Natural killer cell treated with Interleukin-12 subunit alpha and Interleukin-12 subunit beta and Interleukin-15 and Interleukin-18, amount 100 ng/mL, for 72 hours (primary cell): ENCODE measurements around the gene NXN. TPM values are rescaled to one million over a fixed set of nuclear protein-coding genes. Genes with fewer than 3 reads are reported as not detected.
"Not testable (repeated sequence)": the region's sequence is repeated elsewhere in the genome, so short reads cannot be mapped to it uniquely, and the experiment has no call there.

Experiments used
- ATAC-seq, 2 donors: fragments of 150-1000 bp; cut with Tn5 transposase in 1 of 2; sonication (Bioruptor Pico), chemical (Tn5 transposase) in 1 of 2; 2 replicates each; pipeline ENCODE4 v1.10.0; 2021
- DNase-seq: peaks from one replicate; pipeline ENCODE4 v3.0.0; 2022; ENCODE audit warnings: low spot score
- H3K27ac Mint-ChIP-seq, 2 donors: 1 replicate in 1 of 2; 2 replicates in 1 of 2; pipeline ENCODE4 v1.8.0; 2022; ENCODE audit warnings: mixed read lengths in 2 of 2, mild to moderate bottlenecking in 1 of 2, moderate library complexity in 1 of 2
- H3K27me3 Mint-ChIP-seq, 2 donors: 1 replicate in 1 of 2; 2 replicates in 1 of 2; pipeline ENCODE4 v1.8.0; 2022; ENCODE audit warnings: mixed read lengths in 2 of 2
- H3K36me3 Mint-ChIP-seq: one replicate; pipeline ENCODE4 v1.8.0; 2022; ENCODE audit warnings: mixed read lengths
- H3K4me1 Mint-ChIP-seq, 2 donors: 1 replicate in 1 of 2; 2 replicates in 1 of 2; pipeline ENCODE4 v1.8.0; 2022; ENCODE audit warnings: low read depth in 2 of 2, mixed read lengths in 2 of 2, mild to moderate bottlenecking in 1 of 2
- H3K4me3 Mint-ChIP-seq: one replicate; pipeline ENCODE4 v1.8.0; 2022; ENCODE audit warnings: mixed read lengths
- H3K9me3 Mint-ChIP-seq: 2 replicates; pipeline ENCODE4 v1.8.0; 2022; ENCODE audit warnings: mixed read lengths
- total RNA-seq, 2 donors: library from RNA; stranded (reverse); gene quantifications; one replicate each; pipeline ENCODE4 v1.2.3, GENCODE V29; 2022

Gene NXN
- total RNA-seq, 2 donors from 2014 or later, result 0.61 to 0.69 TPM

- Mint-ChIP-seq H3K4me1 (peaks cover 0 to 2% of the 10 kb centered on the region in 2 donors), H3K9me3 (no peaks in the 10 kb centered on the region), H3K27ac (no peak overlapping the region), H3K27me3 (peaks cover 12 to 14% of the 10 kb centered on the region in 2 donors), H3K36me3 (no peaks in the 10 kb centered on the region), H3K4me3 (no peak overlapping the region)
- no peak for ATAC-seq
- no peak for DNase-seq
Measured at GRCh38 chr17:866568-867103, 112.9 kb downstream of the NXN start.

- DNase-seq, result no peak
- no peak overlapping the region for H3K4me3 Mint-ChIP-seq
- no peak for ATAC-seq
- H3K9me3 Mint-ChIP-seq, result no peaks in the 10 kb centered on the region
- peaks cover 4 to 16% of the 10 kb centered on the region in 2 donors for H3K27me3 Mint-ChIP-seq
- H3K36me3 Mint-ChIP-seq, result no peaks in the 10 kb centered on the region
- peaks cover 0 to 2% of the 10 kb centered on the region in 2 donors for H3K4me1 Mint-ChIP-seq
- H3K27ac Mint-ChIP-seq, result no peak overlapping the region
Measured at GRCh38 chr17:864315-864714, 115.3 kb downstream of the NXN start.

GRCh38 chr17:863880-864279 is 115.7 kb downstream of the NXN start:
- no peaks in the 10 kb centered on the region for H3K36me3 Mint-ChIP-seq
- no peak overlapping the region for H3K4me3 Mint-ChIP-seq
- no peak overlapping the region for H3K27ac Mint-ChIP-seq
- peaks cover 0 to 2% of the 10 kb centered on the region in 2 donors for H3K4me1 Mint-ChIP-seq
- peaks cover 0 to 11% of the 10 kb centered on the region in 2 donors for H3K27me3 Mint-ChIP-seq
- DNase-seq, result no peak
- H3K9me3 Mint-ChIP-seq, result no peaks in the 10 kb centered on the region
- peak in 1 of 2 donors; percentile 28 for ATAC-seq

GRCh38 chr17:862582-862981 is 117.0 kb downstream of the NXN start:
- H3K4me3 Mint-ChIP-seq, result no peak overlapping the region
- no peak overlapping the region for H3K27ac Mint-ChIP-seq
- DNase-seq (no peak), ATAC-seq (no peak)
- no peaks in the 10 kb centered on the region for H3K4me1 Mint-ChIP-seq
- peaks cover 0 to 9% of the 10 kb centered on the region in 2 donors for H3K27me3 Mint-ChIP-seq
- H3K9me3 Mint-ChIP-seq, result no peaks in the 10 kb centered on the region
- H3K36me3 Mint-ChIP-seq, result no peaks in the 10 kb centered on the region

- DNase-seq, result no peak
- H3K4me3 Mint-ChIP-seq, result no peak overlapping the region
- H3K27ac Mint-ChIP-seq, result no peak overlapping the region
- peaks cover 0 to 12% of the 10 kb centered on the region in 2 donors for H3K27me3 Mint-ChIP-seq
- ATAC-seq, result no peak
- no peaks in the 10 kb centered on the region for H3K4me1 Mint-ChIP-seq
- H3K36me3 Mint-ChIP-seq, result no peaks in the 10 kb centered on the region
- H3K9me3 Mint-ChIP-seq, result no peaks in the 10 kb centered on the region
Measured at GRCh38 chr17:861364-861763, 118.2 kb downstream of the NXN start.

- ATAC-seq, result no peak
- H3K4me3 Mint-ChIP-seq, result no peak overlapping the region
- peaks cover 0 to 12% of the 10 kb centered on the region in 2 donors for H3K27me3 Mint-ChIP-seq
- DNase-seq, result no peak
- no peaks in the 10 kb centered on the region for H3K36me3 Mint-ChIP-seq
- H3K4me1 Mint-ChIP-seq, result no peaks in the 10 kb centered on the region
- no peaks in the 10 kb centered on the region for H3K9me3 Mint-ChIP-seq
- no peak overlapping the region for H3K27ac Mint-ChIP-seq
Measured at GRCh38 chr17:860805-861204, 118.8 kb downstream of the NXN start.

GRCh38 chr17:859824-860195 is 119.8 kb downstream of the NXN start:
- H3K27me3 Mint-ChIP-seq, result peaks cover 0 to 12% of the 10 kb centered on the region in 2 donors
- no peaks in the 10 kb centered on the region for H3K4me1 Mint-ChIP-seq
- DNase-seq (no peak), ATAC-seq (no peak)
- H3K27ac Mint-ChIP-seq, result no peak overlapping the region
- H3K4me3 Mint-ChIP-seq, result no peak overlapping the region
- no peaks in the 10 kb centered on the region for H3K36me3 Mint-ChIP-seq
- H3K9me3 Mint-ChIP-seq, result no peaks in the 10 kb centered on the region

GRCh38 chr17:859061-859823 is 120.3 kb downstream of the NXN start:
- no peaks in the 10 kb centered on the region for H3K4me1 Mint-ChIP-seq
- peaks cover 0 to 8% of the 10 kb centered on the region in 2 donors for H3K27me3 Mint-ChIP-seq
- no peak for ATAC-seq
- DNase-seq, result no peak
- no peak overlapping the region for H3K27ac Mint-ChIP-seq
- H3K9me3 Mint-ChIP-seq, result no peaks in the 10 kb centered on the region
- H3K4me3 Mint-ChIP-seq, result no peak overlapping the region
- H3K36me3 Mint-ChIP-seq, result no peaks in the 10 kb centered on the region

GRCh38 chr17:856149-856548 is 123.4 kb downstream of the NXN start:
- Mint-ChIP-seq H3K4me3 (no peak overlapping the region), H3K27ac (no peak overlapping the region), H3K36me3 (no peaks in the 10 kb centered on the region), H3K27me3 (peaks cover 0 to 7% of the 10 kb centered on the region in 2 donors), H3K4me1 (no peaks in the 10 kb centered on the region), H3K9me3 (no peaks in the 10 kb centered on the region)
- DNase-seq, result no peak
- ATAC-seq, result no peak

- peaks cover 0 to 6% of the 10 kb centered on the region in 2 donors for H3K27me3 Mint-ChIP-seq
- H3K27ac Mint-ChIP-seq, result no peak overlapping the region
- no peaks in the 10 kb centered on the region for H3K9me3 Mint-ChIP-seq
- H3K4me1 Mint-ChIP-seq, result no peaks in the 10 kb centered on the region
- no peaks in the 10 kb centered on the region for H3K36me3 Mint-ChIP-seq
- H3K4me3 Mint-ChIP-seq, result no peak overlapping the region
- ATAC-seq (no peak), DNase-seq (no peak)
Measured at GRCh38 chr17:855569-855968, 124.0 kb downstream of the NXN start.

- H3K27ac Mint-ChIP-seq, H3K36me3 Mint-ChIP-seq, H3K4me3 Mint-ChIP-seq, H3K4me1 Mint-ChIP-seq, DNase-seq, H3K9me3 Mint-ChIP-seq, ATAC-seq: not testable (repeated sequence)
- peaks cover under 1 to 13% of the 10 kb centered on the region in 2 donors for H3K27me3 Mint-ChIP-seq
Measured at GRCh38 chr17:852850-853249, 126.7 kb downstream of the NXN start.

- Mint-ChIP-seq H3K27ac (no peak overlapping the region), H3K36me3 (no peaks in the 10 kb centered on the region), H3K27me3 (peaks cover 5 to 17% of the 10 kb centered on the region in 2 donors), H3K4me3 (no peak overlapping the region), H3K9me3 (no peaks in the 10 kb centered on the region), H3K4me1 (no peaks in the 10 kb centered on the region)
- no peak for ATAC-seq
- no peak for DNase-seq
Measured at GRCh38 chr17:852349-852748, 127.2 kb downstream of the NXN start.

GRCh38 chr17:851924-852323 is 127.7 kb downstream of the NXN start:
- peaks cover 10 to 21% of the 10 kb centered on the region in 2 donors for H3K27me3 Mint-ChIP-seq
- H3K36me3 Mint-ChIP-seq, result no peaks in the 10 kb centered on the region
- H3K4me3 Mint-ChIP-seq, result no peak overlapping the region
- H3K27ac Mint-ChIP-seq, result no peak overlapping the region
- no peaks in the 10 kb centered on the region for H3K9me3 Mint-ChIP-seq
- no peak for ATAC-seq
- no peak for DNase-seq
- peaks cover 0 to 4% of the 10 kb centered on the region in 2 donors for H3K4me1 Mint-ChIP-seq

- DNase-seq, result no peak
- no peak overlapping the region for H3K4me3 Mint-ChIP-seq
- peaks cover 17 to 23% of the 10 kb centered on the region in 2 donors for H3K27me3 Mint-ChIP-seq
- no peak for ATAC-seq
- no peaks in the 10 kb centered on the region for H3K9me3 Mint-ChIP-seq
- H3K36me3 Mint-ChIP-seq, result no peaks in the 10 kb centered on the region
- H3K27ac Mint-ChIP-seq, result no peak overlapping the region
- peaks cover 4 to 8% of the 10 kb centered on the region in 2 donors for H3K4me1 Mint-ChIP-seq
Measured at GRCh38 chr17:850851-851763, 128.5 kb downstream of the NXN start.
